ENCODE data around the gene ACAD8. TPM values are rescaled to one million over a fixed set of nuclear protein-coding genes. Genes with fewer than 3 reads are reported as not detected.

ACAD8 gene
- total and polyA plus RNA-seq, 10 of the 15 experiments (the other 5 are each of a cell fraction or from before 2014, with no cell fraction given), result 9.9 to 34.8 (median 22.2) TPM

GRCh38 chr11:134275534-134276395, 22.4 kb downstream of the ACAD8 start, which contains the start of gene GLB1L3 (continued):
- TF ChIP-seq HSF1 (IDR thresholded peaks at IDR 0.05; ENCODE audit: low read depth, low read length) (no peak), RCOR1 (conservative IDR thresholded peaks at IDR 0.05; ENCODE audit: low read depth, low read length) (no peak), GABPA (IDR thresholded peaks at IDR 0.05; ENCODE audit: low read depth) (0 out of 2 replicates have a peak, but pooled peaks have one; percentile 34), LARP7 (IDR thresholded peaks at IDR 0.05) (no peak), DPF2 (IDR thresholded peaks at IDR 0.05) (no peak), ZNF592 (IDR thresholded peaks at IDR 0.05) (no peak), USF2 (IDR thresholded peaks at IDR 0.05; ENCODE audit: borderline replicate concordance, low read depth, low read length) (no peak), EGR1 (IDR thresholded peaks at IDR 0.05; ENCODE audit: borderline replicate concordance in 1 of 2, low read depth in 2 of 2, low read length in 2 of 2) (no peak), KAT2A (conservative IDR thresholded peaks at IDR 0.05; ENCODE audit: control insufficient read depth, low read depth, low read length) (no peak), BMI1 (IDR thresholded peaks at IDR 0.05; ENCODE audit: borderline replicate concordance) (no peak; the same call in 1 of the 2 replicates), ATF3 (IDR thresholded peaks at IDR 0.05; ENCODE audit: borderline replicate concordance, extremely low read depth, low read depth, low read length) (no peak), JUND (IDR thresholded peaks at IDR 0.05; ENCODE audit: low read depth, low read length) (no peak), ZNF24 (IDR thresholded peaks at IDR 0.05) (no peak), STAT3 (IDR thresholded peaks at IDR 0.05; ENCODE audit: low read depth, low read length) (no peak), ZNF207 (IDR thresholded peaks at IDR 0.05; ENCODE audit: borderline replicate concordance) (no peak), TCF12 (IDR thresholded peaks at IDR 0.05; ENCODE audit: low read depth, low read length) (no peak), FOXK2 (IDR thresholded peaks at IDR 0.05) (no peak), E2F8 (IDR thresholded peaks at IDR 0.05; ENCODE audit: low read depth, partially characterized antibody) (no peak)

Measured in GM12878 (cell line).